Mesothelial cell of epicardium (in vitro differentiated cells): ENCODE measurements around the gene DKC1. TPM values are rescaled to one million over a fixed set of nuclear protein-coding genes. Genes with fewer than 3 reads are reported as not detected.

Experiments used
- DNase-seq, 2 experiments: peaks; one replicate each; pipeline ENCODE4 v3.0.0; 2021; ENCODE audit warnings: low spot score in 2 of 2; ENCODE audit not compliant: unreplicated experiment in 2 of 2
- H3K27ac Mint-ChIP-seq: 2 replicates; pipeline ENCODE4 v1.8.0; 2021; ENCODE audit warnings: mixed read lengths
- H3K27me3 Mint-ChIP-seq: 2 replicates; pipeline ENCODE4 v1.8.0; 2021; ENCODE audit warnings: low read depth, mixed read lengths
- H3K36me3 Mint-ChIP-seq: 2 replicates; pipeline ENCODE4 v1.8.0; 2021; ENCODE audit warnings: mixed read lengths
- H3K4me1 Mint-ChIP-seq: 2 replicates; pipeline ENCODE4 v1.8.0; 2021; ENCODE audit warnings: mixed read lengths
- H3K4me3 Mint-ChIP-seq: 2 replicates; pipeline ENCODE4 v1.8.0; 2021; ENCODE audit warnings: mild to moderate bottlenecking, moderate library complexity, mixed read lengths
- H3K9me3 Mint-ChIP-seq: 2 replicates; pipeline ENCODE4 v1.8.0; 2021; ENCODE audit warnings: mixed read lengths
- total RNA-seq: library from RNA; stranded (reverse); gene quantifications from 3 replicates; pipeline ENCODE4 v1.2.1, GENCODE V29; 2021
- TF ChIP-seq, protein P1 (sequence below): fragments of 200-600 bp; sonication (generic); IDR thresholded peaks from one replicate; pipeline ENCODE4 v1.5.0; 2021; ENCODE audit warnings: antibody characterized with exemption; ENCODE audit not compliant: unreplicated experiment

The DKC1 gene
- total RNA-seq, 1 donor from 2014 or later: 64.2 TPM

DNA sequence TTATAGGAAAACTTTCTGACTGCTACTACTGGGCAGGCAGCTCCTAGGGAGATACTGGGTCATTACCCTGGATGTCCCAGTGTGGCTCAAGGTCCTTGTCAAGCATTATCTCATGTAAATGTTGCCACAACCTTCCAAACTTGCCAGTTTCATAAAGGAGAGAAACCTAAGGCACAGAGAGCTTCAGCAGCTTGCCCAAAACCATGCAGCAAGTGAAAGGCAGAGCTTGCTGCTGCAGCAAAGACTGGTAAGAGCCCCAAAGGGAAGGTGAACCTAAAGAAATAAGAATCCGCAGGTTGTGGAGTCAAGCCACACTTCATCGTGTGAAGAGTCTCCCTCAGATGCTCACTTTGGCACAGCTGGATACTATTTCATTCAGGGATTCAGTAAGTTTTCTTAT, 40.3 kb downstream of the DKC1 start:
- H3K4me1 Mint-ChIP-seq: peaks cover 14% of the 10 kb centered on the region
- H3K27me3 Mint-ChIP-seq: no peaks in the 10 kb centered on the region
- no peaks in the 10 kb centered on the region for H3K36me3 Mint-ChIP-seq
- no peak for DNase-seq
- H3K4me3 Mint-ChIP-seq: no peak overlapping the region
- H3K9me3 Mint-ChIP-seq: peaks cover 27% of the 10 kb centered on the region
- no peak overlapping the region for H3K27ac Mint-ChIP-seq
- TF ChIP-seq, protein P1, sequence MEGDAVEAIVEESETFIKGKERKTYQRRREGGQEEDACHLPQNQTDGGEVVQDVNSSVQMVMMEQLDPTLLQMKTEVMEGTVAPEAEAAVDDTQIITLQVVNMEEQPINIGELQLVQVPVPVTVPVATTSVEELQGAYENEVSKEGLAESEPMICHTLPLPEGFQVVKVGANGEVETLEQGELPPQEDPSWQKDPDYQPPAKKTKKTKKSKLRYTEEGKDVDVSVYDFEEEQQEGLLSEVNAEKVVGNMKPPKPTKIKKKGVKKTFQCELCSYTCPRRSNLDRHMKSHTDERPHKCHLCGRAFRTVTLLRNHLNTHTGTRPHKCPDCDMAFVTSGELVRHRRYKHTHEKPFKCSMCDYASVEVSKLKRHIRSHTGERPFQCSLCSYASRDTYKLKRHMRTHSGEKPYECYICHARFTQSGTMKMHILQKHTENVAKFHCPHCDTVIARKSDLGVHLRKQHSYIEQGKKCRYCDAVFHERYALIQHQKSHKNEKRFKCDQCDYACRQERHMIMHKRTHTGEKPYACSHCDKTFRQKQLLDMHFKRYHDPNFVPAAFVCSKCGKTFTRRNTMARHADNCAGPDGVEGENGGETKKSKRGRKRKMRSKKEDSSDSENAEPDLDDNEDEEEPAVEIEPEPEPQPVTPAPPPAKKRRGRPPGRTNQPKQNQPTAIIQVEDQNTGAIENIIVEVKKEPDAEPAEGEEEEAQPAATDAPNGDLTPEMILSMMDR: no peak

DNA sequence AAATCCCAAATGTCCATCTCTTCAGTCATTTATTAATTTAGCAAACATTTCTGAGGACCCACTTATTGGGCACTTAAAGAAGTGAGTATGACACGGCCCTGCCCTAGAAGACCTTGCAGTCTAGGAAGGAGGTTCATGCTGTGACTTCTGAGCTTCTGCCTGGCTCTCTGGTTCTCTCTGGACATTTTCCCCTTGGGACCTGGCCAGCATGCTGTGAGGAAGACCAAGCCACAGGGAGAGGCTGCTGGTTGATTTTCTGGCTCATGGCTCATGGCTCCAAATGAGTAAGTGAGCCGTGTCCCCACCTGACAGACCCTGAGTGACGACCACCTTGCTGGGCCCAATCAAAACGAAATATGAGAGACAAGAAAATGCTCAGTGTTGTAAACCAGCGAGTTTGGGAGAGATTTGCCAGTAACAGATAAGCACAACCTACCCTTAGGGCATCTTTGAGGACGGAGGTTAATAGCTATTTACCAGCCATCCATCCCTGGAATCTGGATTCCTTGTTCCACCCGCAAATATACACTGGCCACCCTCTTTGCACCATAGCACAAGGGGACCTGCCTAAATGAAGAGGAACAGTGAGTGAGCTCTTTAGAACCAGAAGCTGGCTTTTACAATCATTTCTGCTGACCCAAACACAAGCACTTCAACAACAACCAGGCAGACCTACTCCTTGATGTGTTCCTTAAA, 41.7 kb downstream of the DKC1 start:
- peak overlapping the region; percentile 69 for H3K4me3 Mint-ChIP-seq
- TF ChIP-seq, protein P1: no peak
- peaks cover 30% of the 10 kb centered on the region for H3K9me3 Mint-ChIP-seq
- no peak overlapping the region for H3K27ac Mint-ChIP-seq
- peaks cover 14% of the 10 kb centered on the region for H3K4me1 Mint-ChIP-seq
- no peaks in the 10 kb centered on the region for H3K27me3 Mint-ChIP-seq
- H3K36me3 Mint-ChIP-seq: peaks cover 2% of the 10 kb centered on the region
- no peak for DNase-seq

DNA sequence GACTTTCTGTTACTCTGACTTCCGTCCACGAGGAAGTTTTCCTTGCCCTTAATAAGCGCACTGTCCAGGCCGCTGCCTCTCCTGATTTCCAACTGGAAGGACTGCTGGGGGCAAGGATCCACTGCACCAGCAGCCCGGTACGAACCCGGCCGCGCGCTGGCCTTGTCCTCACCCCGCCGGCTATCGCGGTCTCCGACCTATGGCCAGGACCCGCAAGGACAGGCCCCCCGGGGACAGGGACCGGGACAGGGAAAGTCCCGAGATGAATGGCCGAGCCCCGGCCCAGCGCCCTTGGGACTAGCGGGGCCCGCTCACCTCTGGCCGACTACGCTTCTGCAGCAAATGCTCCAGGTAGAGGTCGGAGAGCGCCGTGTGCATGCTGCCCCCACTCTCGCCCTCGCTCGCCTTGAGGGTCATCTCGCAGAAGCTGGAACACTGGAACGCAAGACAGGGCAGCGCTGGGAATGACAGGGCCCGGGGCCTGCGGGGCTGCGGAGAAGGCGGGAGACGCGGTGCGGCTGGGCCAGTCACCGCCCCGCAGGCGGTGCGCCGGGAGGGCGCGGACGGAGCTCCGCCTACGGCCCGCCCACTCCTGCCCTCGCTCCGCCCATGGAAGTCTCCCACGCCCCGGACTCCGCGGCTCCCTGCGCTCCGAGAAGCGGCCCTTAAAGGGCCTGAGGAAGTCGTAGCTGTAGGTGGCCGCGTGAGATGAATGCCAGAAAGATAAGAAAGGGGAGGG, 42.5 kb downstream of the DKC1 start, which contains the start of gene MPP1:
Gene MPP1 (minus strand): TSS at position 529 of the 739 bp plus-strand sequence. CDS start 112 bp downstream, at position 417.
- Mint-ChIP-seq H3K27me3 (no peaks in the 10 kb centered on the region), H3K4me3 (peak within 1 kb of the TSS; percentile 77), H3K27ac (peak within 1 kb of the TSS; percentile 43), H3K9me3 (peaks cover 29% of the 10 kb centered on the region), H3K36me3 (peaks cover 2% of the 10 kb centered on the region), H3K4me1 (peaks cover 12% of the 10 kb centered on the region)
- peak; percentile 42 to 82 for DNase-seq
- TF ChIP-seq, protein P1: no peak

DNA sequence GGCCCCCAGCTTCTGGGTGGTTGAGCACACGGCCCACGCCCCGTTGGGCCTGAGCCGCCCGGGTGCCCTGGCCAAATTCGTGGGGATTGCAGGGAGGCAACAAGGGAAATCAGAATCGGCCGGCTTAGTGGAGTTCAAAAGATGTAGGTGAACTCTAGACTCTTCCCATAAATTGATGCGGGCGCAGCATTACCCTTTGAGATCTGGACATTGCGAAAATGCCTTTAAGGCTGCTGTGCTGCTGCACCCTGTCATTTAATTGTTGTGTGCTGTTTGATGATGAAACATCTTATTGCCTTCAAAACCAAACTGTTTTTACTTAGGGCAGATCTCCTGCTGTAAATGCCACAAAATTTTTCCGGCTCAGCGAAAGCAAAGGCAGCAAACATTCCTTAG, 43.0 kb downstream of the DKC1 start:
- DNase-seq: no peak
- Mint-ChIP-seq H3K27ac (peak overlapping the region; percentile 43), H3K27me3 (no peaks in the 10 kb centered on the region), H3K9me3 (peaks cover 29% of the 10 kb centered on the region), H3K4me3 (peak overlapping the region; percentile 77), H3K36me3 (peaks cover 2% of the 10 kb centered on the region), H3K4me1 (peaks cover 12% of the 10 kb centered on the region)
- TF ChIP-seq, protein P1: no peak

DNA sequence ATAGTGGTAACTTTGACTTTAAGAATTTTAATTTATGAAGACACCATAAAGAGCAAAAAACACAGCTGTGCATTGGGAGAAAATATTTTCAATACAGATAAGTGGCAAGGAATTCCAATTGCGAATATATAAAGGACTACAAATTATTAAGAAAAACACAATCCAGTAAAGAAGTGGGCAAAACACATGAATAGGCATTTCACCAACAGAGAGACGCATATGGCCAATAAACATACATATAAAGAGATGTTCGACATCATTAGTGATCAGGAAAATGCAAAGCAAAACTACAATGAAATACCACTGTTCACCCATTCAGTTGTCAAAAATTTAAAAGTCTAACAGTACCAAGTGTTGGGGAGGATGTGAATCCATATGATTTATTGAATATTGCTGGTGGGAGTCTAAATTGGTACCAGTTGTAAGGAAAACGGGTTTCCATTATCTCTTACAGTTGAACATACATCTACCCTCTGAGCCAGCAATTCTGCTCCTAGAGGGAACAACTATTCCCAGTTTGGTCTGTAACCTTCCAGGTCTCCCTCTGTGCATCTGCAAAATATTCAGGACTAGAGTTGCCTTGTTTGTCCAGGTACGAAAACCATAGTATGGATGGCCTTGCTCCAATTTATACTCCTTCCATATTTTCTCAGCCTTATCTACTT, 44.3 kb downstream of the DKC1 start:
- no peak for DNase-seq
- H3K36me3 Mint-ChIP-seq: peaks cover 2% of the 10 kb centered on the region
- TF ChIP-seq, protein P1: no peak
- H3K27ac Mint-ChIP-seq: no peak overlapping the region
- H3K4me1 Mint-ChIP-seq: peaks cover 12% of the 10 kb centered on the region
- no peaks in the 10 kb centered on the region for H3K27me3 Mint-ChIP-seq
- no peak overlapping the region for H3K4me3 Mint-ChIP-seq
- peaks cover 26% of the 10 kb centered on the region for H3K9me3 Mint-ChIP-seq
